Activated T-cell treated with anti-CD3 and anti-CD28 coated beads, Interleukin-2, amount 50 U/mL, for 72 hours (primary cell): ENCODE measurements around the gene CASZ1. TPM values are rescaled to one million over a fixed set of nuclear protein-coding genes. Genes with fewer than 3 reads are reported as not detected.

ENCODE experiments used
- total RNA-seq, 2 donors: library from RNA; stranded (reverse); gene quantifications; one replicate each; pipeline ENCODE4 v1.2.3, GENCODE V29; 2022

Gene CASZ1
- total RNA-seq, 2 donors from 2014 or later, result 14.7 to 15.5 TPM

Other genes with a start within 250 kb of the CASZ1 start
- 100 to 1,000 TPM; 149 to 156 TPM for gene TARDBP, start 216.0 kb upstream of the CASZ1 start, total RNA-seq